Measurements from ENCODE around the gene FXR1. TPM values are rescaled to one million over a fixed set of nuclear protein-coding genes. Genes with fewer than 3 reads are reported as not detected.

The FXR1 gene
- total RNA-seq, 1 donor from 2014 or later, result 118 TPM

DNA sequence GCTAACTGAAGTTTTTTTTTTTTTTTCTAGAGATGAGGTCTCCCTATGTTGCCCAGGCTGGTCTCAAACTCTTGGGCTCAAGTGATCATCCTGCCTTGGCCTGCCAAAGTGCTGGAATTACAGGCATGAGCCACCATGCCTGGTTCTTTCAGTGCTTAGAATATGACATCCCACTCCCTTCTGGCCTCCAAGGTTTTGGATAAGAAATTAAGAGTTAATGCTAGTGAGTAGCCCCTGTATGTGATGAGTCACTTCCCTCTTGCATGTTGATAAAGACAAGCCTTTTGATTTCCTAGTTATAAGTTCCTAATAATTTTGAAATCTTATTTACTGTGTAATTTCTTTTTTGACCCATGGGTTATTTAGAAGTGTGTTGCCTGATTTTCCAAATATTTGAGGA lies 112.7 kb downstream of the FXR1 start:
- H3K36me3 Mint-ChIP-seq (ENCODE audit: low read depth), result no peaks in the 10 kb centered on the region
- H3K27ac Mint-ChIP-seq (ENCODE audit: unreplicated experiment), result no peak overlapping the region
- H3K4me1 Mint-ChIP-seq (ENCODE audit: low read depth), result no peaks in the 10 kb centered on the region
- peaks cover 16% of the 10 kb centered on the region for H3K9me3 Mint-ChIP-seq (ENCODE audit: low read depth)
- TF ChIP-seq, protein P1, sequence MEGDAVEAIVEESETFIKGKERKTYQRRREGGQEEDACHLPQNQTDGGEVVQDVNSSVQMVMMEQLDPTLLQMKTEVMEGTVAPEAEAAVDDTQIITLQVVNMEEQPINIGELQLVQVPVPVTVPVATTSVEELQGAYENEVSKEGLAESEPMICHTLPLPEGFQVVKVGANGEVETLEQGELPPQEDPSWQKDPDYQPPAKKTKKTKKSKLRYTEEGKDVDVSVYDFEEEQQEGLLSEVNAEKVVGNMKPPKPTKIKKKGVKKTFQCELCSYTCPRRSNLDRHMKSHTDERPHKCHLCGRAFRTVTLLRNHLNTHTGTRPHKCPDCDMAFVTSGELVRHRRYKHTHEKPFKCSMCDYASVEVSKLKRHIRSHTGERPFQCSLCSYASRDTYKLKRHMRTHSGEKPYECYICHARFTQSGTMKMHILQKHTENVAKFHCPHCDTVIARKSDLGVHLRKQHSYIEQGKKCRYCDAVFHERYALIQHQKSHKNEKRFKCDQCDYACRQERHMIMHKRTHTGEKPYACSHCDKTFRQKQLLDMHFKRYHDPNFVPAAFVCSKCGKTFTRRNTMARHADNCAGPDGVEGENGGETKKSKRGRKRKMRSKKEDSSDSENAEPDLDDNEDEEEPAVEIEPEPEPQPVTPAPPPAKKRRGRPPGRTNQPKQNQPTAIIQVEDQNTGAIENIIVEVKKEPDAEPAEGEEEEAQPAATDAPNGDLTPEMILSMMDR (IDR thresholded peaks at IDR 0.05), result no peak
- DNase-seq (ENCODE audit: low spot score), result no peak
- no peak overlapping the region for H3K4me3 Mint-ChIP-seq (ENCODE audit: unreplicated experiment)
- H3K27me3 Mint-ChIP-seq (ENCODE audit: low read depth), result peaks cover 6% of the 10 kb centered on the region

DNA sequence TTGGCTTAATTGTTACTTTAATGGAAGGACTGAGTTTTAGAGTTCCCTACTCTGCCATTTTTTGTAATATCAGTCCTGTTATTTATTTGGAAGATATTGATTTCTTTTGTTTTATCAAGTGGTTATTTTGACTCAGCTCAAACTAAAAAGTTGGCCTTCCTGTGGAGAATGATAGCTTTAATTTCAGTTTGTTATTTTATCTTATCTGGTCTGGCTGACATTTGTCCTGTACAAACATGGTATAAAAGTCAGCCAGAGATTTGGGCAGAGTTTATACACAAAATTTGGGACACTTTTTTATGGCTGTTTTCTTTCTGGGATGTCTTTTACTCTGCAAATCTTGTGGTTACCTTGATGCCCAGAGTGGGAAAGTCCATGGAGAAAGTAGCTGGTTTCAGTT lies 118.5 kb downstream of the FXR1 start:
- DNase-seq (ENCODE audit: low spot score), result no peak
- no peak overlapping the region for H3K27ac Mint-ChIP-seq (ENCODE audit: unreplicated experiment)
- H3K9me3 Mint-ChIP-seq (ENCODE audit: low read depth), result peaks cover 8% of the 10 kb centered on the region
- H3K27me3 Mint-ChIP-seq (ENCODE audit: low read depth), result no peaks in the 10 kb centered on the region
- no peaks in the 10 kb centered on the region for H3K4me1 Mint-ChIP-seq (ENCODE audit: low read depth)
- TF ChIP-seq, protein P1 (IDR thresholded peaks at IDR 0.05), result no peak
- H3K36me3 Mint-ChIP-seq (ENCODE audit: low read depth), result no peaks in the 10 kb centered on the region
- H3K4me3 Mint-ChIP-seq (ENCODE audit: unreplicated experiment), result no peak overlapping the region

Other genes starting within 250 kb of the FXR1 start
- not detected in 3 replicates for gene CCDC39, start 233.2 kb upstream of the FXR1 start, total RNA-seq
- 34.1 to 38.7 TPM (median 37.8 TPM) in 3 replicates for gene DNAJC19, start 77.1 kb downstream of the FXR1 start, total RNA-seq